ENCODE results near the gene GNG8. TPM values are rescaled to one million over a fixed set of nuclear protein-coding genes. Genes with fewer than 3 reads are reported as not detected.

Gene GNG8
- total RNA-seq, 1 experiment from 2014 or later, result not detected

- BruUV-seq (replicated peaks), result TSS peak; percentile 86
These were observed 35.4 kb downstream of the GNG8 start for GRCh38 chr19:46600384-46601317.

GRCh38 chr19:46599716-46600373 lies 36.2 kb downstream of the GNG8 start:
- Histone ChIP-seq H3K27me3 (replicated peaks; ENCODE audit: insufficient read depth, low read depth, low read length, poor library complexity) (no peaks in the 10 kb centered on the region), H3K36me3 (ENCODE audit: insufficient read depth, low read length, poor library complexity, severe bottlenecking) (no peaks in the 10 kb centered on the region), H3K4me3 (ENCODE audit: low read depth, low read length, poor library complexity, severe bottlenecking) (peak overlapping the region; percentile 100), H3K9me3 (ENCODE audit: low read depth, low read length, poor library complexity, severe bottlenecking) (peaks cover 10% of the 10 kb centered on the region), H3K27ac (ENCODE audit: low read depth, low read length, poor library complexity, severe bottlenecking) (peak overlapping the region; percentile 100), H3K4me1 (ENCODE audit: insufficient read depth, low read length, poor library complexity, severe bottlenecking) (peaks cover 10% of the 10 kb centered on the region)
- no peak for TF ChIP-seq EZH2 (IDR thresholded peaks at IDR 0.05; ENCODE audit: borderline replicate concordance, low read depth, low read length, poor library complexity, severe bottlenecking)
- TF ChIP-seq CTCF (conservative IDR thresholded peaks at IDR 0.05; ENCODE audit: low read depth, low read length), result no peak
- no peak for DNase-seq (ENCODE audit: low spot score)
- CTCF ChIA-PET, result interaction anchor here (0.6 to 1.4 kb wide), 4 partner anchors 14 to 157 kb away, joined by 3 to 8 read pairs (median 6); partner anchors contain the start of gene DACT3
- intact Hi-C loops (cut with micrococcal nuclease; ENCODE audit: unreplicated experiment), result loop anchor here (5.0 kb wide), 1 partner anchor 73 kb away; no protein-coding TSS in a partner anchor
- BruUV-seq (replicated peaks), result no TSS peak
- POLR2A ChIA-PET (ENCODE audit: low non-redundant PET), result interaction anchor here (0.7 kb wide), 1 partner anchor 114 kb away, joined by 4 read pairs; no protein-coding TSS in a partner anchor

More at GRCh38 chr19:46600384-46601317, 35.4 kb downstream of the GNG8 start:
- H3K27me3 ChIP-seq (replicated peaks; ENCODE audit: insufficient read depth, low read depth, low read length, poor library complexity), result no peaks in the 10 kb centered on the region
- peaks cover 10% of the 10 kb centered on the region for H3K4me1 ChIP-seq (ENCODE audit: insufficient read depth, low read length, poor library complexity, severe bottlenecking)
- peaks cover 5% of the 10 kb centered on the region for H3K36me3 ChIP-seq (ENCODE audit: insufficient read depth, low read length, poor library complexity, severe bottlenecking)
- DNase-seq (ENCODE audit: low spot score), result peak; percentile 98
- H3K4me3 ChIP-seq (ENCODE audit: low read depth, low read length, poor library complexity, severe bottlenecking), result peak overlapping the region; percentile 100
- peaks cover 10% of the 10 kb centered on the region for H3K9me3 ChIP-seq (ENCODE audit: low read depth, low read length, poor library complexity, severe bottlenecking)
- POLR2A ChIA-PET (ENCODE audit: low non-redundant PET), result interaction anchor here (0.7 kb wide), 1 partner anchor 113 kb away, joined by 4 read pairs; no protein-coding TSS in a partner anchor
- intact Hi-C loops (cut with micrococcal nuclease; ENCODE audit: unreplicated experiment), result loop anchor here (5.0 kb wide), 1 partner anchor 73 kb away; no protein-coding TSS in a partner anchor
- no peak for TF ChIP-seq EZH2 (IDR thresholded peaks at IDR 0.05; ENCODE audit: borderline replicate concordance, low read depth, low read length, poor library complexity, severe bottlenecking)
- no peak for TF ChIP-seq CTCF (conservative IDR thresholded peaks at IDR 0.05; ENCODE audit: low read depth, low read length)
- peak overlapping the region; percentile 100 for H3K27ac ChIP-seq (ENCODE audit: low read depth, low read length, poor library complexity, severe bottlenecking)
- CTCF ChIA-PET, result interaction anchor here (0.5 to 1.4 kb wide), 7 partner anchors 13 to 205 kb away, joined by 3 to 10 read pairs (median 4); partner anchors contain the start of gene DACT3

- Histone ChIP-seq H3K4me3 (ENCODE audit: low read depth, low read length, poor library complexity, severe bottlenecking) (no peak overlapping the region), H3K4me1 (ENCODE audit: insufficient read depth, low read length, poor library complexity, severe bottlenecking) (peaks cover 10% of the 10 kb centered on the region), H3K27ac (ENCODE audit: low read depth, low read length, poor library complexity, severe bottlenecking) (no peak overlapping the region), H3K9me3 (ENCODE audit: low read depth, low read length, poor library complexity, severe bottlenecking) (peaks cover 10% of the 10 kb centered on the region), H3K36me3 (ENCODE audit: insufficient read depth, low read length, poor library complexity, severe bottlenecking) (no peaks in the 10 kb centered on the region), H3K27me3 (replicated peaks; ENCODE audit: insufficient read depth, low read depth, low read length, poor library complexity) (no peaks in the 10 kb centered on the region)
- no peak for DNase-seq (ENCODE audit: low spot score)
- intact Hi-C loops (cut with micrococcal nuclease; ENCODE audit: unreplicated experiment), result no loop called here
- CTCF ChIA-PET, result no interaction called here
- no TSS peak for BruUV-seq (replicated peaks)
- POLR2A ChIA-PET (ENCODE audit: low non-redundant PET), result interaction anchor here (0.6 kb wide), 1 partner anchor 34 kb away, joined by 3 read pairs; no protein-coding TSS in a partner anchor
- TF ChIP-seq CTCF (conservative IDR thresholded peaks at IDR 0.05; ENCODE audit: low read depth, low read length), result no peak
- no peak for TF ChIP-seq EZH2 (IDR thresholded peaks at IDR 0.05; ENCODE audit: borderline replicate concordance, low read depth, low read length, poor library complexity, severe bottlenecking)
These were observed 37.6 kb downstream of the GNG8 start for GRCh38 chr19:46598372-46598917.
